GM18498 (cell line): Measurements from ENCODE around the gene PADI1.

ENCODE experiments used
- ATAC-seq: cut with Tn5 transposase; IDR thresholded peaks from one replicate; pipeline ENCODE4 v1.9.1; 2021; ENCODE audit warnings: mild to moderate bottlenecking, moderate library complexity; ENCODE audit not compliant: unreplicated experiment

The PADI1 gene

DNA sequence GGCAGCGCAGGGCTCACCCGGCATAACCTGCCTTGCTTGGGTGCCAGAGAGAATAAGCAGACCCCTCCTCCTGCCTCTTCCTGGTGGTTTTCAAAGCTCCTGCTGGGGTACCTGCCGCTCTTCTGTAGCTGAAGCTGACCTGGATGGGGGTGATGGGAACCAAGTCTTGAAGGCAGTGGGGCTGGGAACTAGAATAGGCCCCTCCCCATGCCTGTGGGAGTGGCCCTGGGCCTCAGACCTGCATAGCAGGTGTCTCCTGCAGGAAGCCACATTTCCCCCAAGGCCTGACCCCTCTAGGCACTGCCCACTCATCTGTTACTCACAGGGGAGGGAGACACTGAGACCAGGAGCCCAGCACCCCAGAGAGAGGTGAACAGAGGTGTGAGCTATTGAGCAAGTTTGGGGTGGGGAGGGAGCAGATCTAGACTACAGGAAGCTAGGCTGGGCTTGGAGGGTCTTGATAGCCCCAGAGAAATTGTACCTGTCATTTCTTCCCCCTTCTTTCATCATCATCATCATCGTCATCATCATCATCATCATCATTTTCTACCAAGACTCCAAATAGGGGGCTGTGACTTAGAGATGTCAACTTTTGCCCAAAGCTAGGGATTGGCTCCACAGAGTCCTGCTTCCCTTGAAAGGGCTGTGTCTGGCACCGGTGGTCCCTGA is 10.1 kb downstream of the PADI1 start:
- ATAC-seq: no peak

DNA sequence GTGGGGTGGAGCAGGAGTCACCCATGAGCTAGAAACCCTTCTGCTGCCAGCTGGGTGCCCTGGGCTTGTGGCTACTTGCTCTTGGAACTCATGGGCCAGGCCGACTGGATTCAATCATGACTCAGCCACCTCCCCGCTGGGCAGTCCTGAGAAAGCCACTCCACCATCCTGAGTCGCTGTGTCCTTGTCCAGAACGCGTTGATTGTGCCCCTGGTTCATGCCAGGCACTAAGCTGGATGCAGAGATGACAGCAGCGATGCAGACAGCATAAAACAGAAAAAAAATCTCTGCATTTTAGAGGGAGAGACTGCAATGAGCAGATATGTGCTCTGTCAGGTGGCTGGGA is 10.6 kb downstream of the PADI1 start:
- ATAC-seq: no peak

DNA sequence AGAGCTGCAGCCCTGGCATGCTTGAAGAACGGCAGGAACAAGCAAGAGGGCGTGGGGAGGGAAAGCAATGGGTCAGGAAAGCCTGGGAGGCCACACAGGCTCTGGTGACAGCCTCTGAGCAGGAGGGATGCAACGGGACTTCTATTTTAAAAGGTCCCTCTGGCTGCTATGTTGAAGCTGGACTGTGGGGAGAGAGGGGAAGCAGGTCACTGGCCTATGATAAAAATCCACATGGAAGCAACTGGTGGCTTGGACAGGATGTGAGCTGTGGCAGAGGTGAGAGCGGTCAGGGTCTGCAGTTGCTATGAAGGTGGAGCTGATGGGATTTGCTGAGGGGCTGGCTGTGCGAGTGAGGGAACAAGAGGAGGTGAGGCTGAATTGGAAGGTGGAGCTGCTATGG is 11.2 kb downstream of the PADI1 start:
- ATAC-seq: no peak

DNA sequence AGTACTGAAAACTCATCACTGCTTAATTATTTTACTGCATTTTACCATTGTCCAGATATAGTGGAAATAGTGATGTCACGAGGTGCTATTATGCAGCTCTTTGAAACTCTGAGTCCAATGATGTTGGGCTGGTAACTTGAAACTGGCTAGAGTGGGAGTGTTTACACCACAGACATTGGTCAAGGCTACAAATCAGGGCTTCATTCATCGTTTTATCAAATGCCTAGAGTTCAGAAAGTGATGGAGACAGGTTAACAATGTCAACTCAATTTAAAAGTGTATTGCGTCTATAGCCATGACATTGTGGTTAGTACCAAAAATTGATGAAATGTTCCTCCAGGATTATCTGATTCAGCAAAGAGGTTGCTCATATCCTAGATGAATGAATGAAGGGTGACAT is 12.7 kb downstream of the PADI1 start:
- no peak for ATAC-seq

DNA sequence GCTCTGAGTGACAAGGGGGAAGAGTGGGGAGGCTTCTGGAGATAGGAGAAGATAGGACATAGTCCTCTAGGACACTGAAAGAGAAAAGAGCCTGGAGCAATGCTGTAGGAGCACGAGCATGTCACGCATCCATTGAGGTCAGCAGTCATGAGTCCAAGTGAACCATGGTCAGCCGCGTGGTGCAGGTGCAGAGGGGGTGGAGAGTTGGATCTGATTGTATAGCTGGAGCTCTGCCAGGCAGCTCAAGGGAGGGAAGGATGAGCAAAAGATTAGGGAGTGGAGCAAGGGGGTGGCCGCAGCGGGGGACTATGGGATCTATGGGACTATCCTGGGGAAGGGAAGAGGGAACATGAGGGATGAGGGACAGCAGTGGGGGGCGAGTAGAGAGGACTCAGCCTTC is 14.0 kb downstream of the PADI1 start:
- ATAC-seq: no peak

DNA sequence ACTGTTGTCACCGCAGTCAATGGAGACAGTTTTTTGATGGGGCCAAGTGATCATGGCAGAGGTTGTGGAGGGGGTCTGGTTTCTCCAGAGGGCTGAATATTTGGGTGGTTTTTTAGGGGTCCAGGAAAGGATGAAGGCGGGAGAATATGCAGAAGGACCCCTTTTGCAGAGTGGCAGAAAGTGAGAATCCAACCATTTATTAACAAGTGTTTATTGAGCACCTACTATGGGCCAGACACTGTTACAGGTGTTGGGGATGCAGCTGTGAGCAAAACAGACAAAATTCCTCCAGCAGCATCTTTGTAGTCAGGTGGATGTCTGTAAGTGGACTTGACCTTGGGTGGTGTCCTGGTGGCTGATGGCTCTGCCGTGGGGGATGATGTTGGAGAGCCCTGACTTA is 15.4 kb downstream of the PADI1 start:
- no peak for ATAC-seq

DNA sequence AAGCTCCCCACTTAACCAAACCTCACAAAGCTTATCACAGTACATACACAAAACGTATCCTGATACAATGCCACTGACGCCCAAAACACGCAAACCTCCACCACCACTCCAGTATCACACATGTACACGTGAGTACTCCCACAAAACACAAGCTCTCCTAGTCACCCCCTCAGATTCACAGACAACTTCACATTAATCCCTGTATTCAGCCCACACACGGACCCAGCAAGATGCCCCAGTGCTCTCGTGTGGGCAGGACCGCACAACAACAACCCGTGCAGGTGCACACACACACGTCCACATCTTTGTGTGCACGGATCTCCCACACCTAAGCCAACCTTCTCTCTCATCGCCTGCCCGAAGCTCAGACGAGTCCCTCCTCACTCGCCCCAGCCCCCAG is 17.6 kb downstream of the PADI1 start:
- no peak for ATAC-seq

DNA sequence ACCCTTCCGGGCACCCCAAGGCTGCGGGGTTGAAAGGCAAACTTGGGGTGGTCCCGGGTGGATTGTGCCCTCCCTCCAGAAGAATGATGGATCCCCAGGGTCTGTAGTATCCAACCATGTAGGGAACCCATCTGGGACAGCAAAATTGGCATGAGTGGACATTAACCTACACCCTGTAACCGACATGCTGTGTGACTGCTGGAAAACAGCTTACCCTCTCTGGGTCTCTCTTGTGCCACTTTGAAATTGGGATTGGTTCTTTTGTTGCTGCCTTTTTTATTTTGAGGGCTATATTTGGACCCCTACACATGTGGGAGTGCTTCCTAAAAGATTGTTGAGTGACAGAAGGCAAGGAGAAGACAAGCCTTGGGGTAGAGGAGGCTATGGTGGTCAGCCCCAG is 19.5 kb downstream of the PADI1 start:
- no peak for ATAC-seq

DNA sequence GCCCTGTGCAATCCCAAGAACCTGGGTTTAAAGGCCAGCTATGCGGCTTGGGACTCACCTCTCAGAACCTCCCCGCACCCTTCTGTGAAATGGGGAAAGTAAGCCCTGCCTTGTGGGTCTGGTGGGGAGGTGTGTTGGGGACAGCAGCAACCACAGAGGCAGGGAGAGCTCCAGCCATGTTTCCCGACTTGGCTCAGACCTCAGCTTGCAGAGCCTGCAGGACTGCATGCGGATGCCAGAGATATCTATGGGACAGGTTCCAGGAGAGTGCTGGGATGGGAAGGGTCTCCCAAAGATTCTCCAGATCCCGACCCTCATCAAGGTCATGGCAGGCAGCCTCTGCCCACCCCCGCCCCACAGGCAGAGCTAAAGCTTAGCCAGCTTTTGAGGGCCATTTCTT is 20.2 kb downstream of the PADI1 start:
- ATAC-seq: no peak

DNA sequence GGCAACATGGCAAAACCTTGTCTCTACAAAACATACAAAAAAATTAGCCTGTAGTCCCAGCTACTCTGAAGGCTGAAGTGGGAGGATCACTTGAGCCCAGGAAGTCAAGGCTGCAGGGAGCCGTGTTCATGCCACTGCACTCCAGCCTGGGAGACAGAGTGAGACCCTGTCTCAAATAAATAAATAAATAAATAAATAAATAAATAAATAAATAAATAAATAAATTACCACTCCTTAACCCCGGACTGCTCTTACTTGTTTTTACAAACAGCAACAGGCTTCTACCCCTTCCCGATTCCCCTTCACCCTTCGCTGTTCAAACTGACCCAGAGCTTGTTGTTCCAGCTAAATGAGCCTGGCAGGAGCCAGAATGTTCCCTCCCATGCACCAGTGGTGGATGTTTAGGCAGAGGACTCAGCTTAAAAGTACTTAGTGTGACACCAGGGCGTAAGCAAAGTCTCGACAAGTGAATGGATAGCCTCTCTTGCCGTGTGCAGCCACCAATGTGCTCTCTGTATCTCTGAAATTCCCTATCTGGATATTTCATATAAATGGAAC is 22.5 kb downstream of the PADI1 start:
- ATAC-seq: no peak

DNA sequence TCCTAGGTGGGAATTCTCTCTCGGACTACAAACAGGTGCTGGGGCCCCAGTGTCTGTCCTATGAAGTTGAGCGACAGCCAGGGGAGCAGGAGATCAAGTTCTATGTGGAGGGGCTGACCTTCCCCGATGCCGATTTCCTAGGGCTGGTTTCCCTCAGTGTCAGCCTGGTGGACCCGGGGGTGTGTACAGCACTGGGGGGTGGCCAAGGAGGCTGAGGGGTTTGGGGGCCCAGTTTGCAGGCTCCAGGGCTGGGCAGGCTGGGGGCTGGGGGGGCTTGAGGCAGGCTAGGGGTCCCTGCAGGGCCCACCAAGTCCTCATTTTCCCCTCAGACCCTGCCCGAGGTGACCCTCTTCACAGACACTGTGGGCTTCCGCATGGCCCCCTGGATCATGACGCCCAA is 23.7 kb downstream of the PADI1 start:
- ATAC-seq: no peak

DNA sequence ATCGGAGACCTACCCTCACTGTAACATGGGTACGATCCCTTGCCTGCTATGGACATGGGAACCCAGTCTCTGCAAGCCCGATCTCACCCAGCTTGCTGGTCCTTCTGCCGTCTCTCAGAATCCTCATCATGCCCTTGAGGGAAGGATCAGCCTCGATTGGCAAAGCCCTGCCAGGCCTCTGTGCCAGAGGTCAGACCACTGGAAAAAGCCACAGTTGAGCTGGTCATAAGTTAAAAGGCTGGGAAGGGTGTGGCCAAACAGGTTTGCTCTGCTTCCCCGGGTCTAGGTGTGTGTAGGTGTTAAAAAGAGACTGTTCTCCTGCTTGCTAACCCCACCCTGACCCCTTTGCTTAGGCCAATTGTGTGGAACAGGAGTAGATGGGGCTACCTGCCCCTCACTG is 24.5 kb downstream of the PADI1 start:
- ATAC-seq: no peak

DNA sequence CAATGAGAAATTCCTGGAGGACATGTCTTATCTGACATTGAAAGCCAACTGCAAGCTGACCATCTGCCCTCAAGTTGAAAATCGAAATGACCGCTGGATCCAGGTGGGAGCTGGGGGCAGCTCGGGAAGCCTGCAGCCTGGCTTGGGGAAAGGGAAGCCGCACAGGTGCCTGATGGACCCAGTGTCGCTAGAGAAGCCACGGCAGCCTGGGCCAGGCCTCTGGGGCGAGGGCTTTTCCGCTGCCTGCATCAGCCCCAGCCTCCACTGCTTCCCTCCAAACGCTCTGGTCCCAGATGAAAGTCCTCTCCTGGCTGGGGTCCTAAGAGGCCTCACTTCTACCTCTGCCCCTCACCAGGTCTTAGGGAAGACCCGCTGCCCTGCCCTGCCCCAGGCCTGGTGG is 25.2 kb downstream of the PADI1 start:
- no peak for ATAC-seq

DNA sequence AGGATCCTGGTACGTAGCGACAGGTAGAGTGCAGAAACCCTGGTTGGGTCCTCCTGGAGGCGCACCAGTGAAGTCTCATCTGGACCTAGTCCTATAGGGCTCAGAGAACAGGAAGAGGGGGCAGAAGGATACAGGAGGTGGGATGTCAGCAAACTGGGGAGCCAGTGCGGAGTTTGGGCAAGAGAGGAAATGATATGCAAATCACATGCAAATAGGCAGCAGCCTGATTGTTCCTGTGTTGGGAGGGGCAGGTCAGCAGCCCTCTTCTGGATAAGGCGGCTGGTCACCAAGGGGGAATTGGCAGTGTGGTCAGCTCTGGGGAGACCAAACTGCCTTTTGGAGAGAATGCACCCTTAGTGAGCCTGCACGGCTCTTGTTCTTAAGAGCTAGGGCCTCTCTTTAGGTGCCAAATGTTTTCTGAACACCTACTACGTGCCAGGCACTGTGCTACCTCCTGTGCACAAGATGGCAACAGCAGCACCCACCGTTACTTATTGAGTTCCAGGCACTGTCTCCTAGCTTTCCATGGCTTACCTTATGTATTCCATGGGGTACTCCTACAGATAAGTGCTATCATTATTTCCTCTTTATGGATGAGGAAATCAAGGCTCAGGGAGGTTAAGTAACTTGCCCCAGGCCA is 25.9 kb downstream of the PADI1 start:
- ATAC-seq: no peak

DNA sequence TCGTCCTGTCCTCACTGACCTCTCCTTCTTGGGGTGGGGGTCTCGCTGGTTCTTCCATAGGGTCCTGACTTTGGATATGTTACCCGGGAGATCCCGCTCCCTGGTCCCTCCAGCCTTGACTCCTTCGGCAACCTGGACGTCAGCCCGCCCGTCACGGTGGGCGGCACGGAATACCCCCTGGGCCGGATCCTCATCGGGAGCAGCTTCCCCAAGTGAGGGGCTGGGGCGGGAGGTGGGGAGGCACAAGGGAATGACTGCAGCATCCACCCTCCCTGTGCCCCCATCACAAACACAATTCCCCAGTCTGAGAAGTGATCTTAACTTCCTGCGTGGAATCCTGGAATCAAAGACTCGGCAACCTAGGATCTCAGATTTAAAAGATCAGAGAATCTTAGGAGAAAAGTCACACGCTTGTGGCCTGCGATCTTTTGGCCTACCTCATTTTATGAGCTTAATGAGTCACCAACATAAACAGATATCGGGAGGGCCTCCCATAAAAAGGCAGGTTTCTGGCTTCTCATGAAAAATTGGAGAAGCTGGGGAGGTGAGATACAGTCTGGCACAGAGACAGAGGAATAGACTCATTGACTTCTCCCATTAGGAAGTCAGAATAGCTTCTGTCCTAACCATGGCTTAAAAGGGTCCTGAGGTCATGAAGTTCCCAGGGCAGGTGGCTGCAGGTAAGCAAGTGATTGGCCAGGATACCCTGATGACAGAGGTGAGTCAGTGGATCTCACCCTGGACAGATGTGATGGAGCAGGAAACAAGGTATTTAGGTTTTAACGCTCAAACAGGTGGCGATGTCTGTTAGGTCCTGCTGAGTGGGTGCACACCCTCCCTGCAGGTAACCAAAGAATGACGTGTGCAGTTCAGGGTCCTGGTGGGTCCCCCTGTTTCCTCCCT is 28.1 kb downstream of the PADI1 start:
- no peak for ATAC-seq

DNA sequence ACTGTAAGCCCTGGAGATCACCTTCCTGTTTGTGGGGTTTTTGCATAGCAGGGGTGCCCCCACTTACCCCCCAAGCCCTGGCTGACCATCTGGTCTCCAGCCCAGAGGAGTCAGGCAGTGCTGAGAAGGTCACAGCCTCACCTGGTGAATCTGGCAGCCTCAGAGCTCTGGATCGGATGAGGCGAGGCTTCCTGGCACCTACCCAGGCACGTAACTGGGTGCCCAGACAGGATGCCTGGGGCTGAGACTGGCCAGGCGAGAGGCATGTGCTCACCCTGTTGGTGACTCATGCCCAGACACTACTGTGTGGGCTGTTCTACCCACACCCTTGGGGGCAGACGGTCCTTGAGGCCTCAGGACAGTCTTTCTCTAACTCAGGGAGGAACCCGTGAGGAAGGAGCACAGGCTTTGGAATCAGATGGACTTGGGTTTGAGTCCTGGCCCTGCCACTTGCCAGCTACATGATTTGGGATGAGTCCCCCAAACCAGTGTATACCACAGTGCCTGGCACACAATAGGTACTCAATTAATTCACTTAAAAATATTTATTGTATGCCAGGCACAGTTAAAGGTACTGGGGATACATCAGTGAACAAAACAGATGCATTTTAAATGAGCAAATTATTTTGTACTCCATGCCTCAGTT is 28.9 kb downstream of the PADI1 start:
- no peak for ATAC-seq

DNA sequence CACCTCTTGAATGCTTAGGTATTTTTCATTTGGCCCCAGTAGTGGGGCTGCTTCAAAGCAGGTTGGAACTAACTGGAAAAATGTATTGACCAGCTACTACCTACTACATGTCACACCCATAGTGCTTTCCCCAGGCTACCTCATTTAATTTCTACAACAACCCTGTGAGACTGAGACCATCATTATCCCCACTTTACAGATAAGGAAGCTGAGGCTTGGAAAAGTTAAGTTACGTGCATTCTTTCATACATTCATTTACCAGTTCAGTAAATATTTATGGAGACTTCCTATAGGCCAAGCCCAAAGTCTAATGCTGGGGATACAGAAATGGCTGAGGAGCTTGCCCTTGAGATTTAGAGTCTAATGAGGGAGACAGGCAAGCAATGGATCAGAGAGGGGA is 29.5 kb downstream of the PADI1 start:
- no peak for ATAC-seq

DNA sequence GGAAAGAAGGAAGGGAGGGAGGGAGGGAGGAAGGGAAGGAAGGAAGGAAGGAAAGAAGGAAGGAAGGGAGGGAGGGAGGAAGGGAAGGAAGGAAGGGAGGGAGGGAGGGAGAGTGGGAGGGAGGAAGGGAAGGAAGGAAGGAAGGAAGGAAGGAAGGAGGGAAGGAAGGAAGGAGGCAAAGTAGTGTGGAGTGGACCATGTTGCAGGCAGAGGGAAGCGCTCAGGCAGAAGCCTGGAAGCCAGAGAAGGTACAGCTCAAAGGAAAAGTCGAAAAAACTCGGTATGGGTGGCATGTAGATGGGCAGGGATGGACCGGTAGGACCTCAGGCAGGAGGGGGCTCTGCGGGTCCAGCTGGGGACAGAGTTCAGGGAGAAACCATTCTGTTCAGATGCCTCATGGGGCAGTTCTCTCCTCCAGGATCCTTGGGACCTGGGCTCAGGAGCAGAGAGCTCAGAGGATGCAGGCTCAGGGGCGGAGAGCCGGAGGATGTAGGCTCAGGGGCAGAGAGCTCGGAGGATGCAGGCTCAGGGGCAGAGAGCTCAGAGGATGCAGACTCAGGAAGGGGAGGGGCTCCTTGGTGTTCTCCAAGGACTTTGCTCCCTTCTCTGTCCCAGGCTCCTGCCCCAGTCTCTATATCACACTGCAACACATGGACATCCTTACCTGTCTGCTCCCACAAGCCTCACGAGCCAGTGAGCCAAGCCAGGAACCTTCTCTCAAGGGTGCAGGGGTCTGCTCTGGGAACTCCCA is 30.4 kb downstream of the PADI1 start:
- no peak for ATAC-seq

DNA sequence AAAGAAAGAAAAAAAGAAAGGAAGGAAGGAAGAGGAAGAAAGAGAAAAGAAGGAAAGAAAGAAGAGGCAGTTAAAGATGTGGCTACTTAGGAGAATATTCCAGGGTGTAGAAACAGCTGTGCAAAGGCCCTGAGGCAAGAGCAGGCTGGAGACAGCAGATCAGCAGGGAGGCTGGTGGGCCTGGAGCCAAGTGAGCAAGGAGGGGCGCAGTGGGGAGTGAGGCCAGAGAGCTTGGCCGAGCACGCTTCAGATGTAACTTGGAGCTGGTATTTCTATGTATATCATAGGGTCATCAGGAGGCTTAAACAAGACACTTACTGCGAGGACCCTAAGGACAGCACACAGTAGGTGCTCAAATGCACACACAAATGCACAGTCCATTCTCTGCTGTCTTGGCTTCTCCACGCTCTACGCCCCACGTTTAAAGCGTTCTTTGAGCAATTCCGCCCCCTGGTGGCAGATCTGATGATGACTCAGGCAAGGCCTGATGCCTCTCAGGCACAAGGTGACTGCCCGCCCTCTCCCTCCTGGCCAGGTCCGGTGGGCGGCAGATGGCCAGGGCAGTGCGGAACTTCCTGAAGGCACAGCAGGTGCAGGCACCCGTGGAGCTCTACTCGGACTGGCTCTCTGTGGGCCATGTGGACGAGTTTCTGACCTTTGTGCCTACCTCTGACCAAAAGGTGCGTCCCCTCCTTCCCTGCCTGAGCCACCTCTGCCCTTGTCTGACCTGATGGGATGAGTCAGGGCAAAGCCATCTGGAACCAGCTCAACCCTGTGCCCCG is 32.0 kb downstream of the PADI1 start:
- no peak for ATAC-seq

DNA sequence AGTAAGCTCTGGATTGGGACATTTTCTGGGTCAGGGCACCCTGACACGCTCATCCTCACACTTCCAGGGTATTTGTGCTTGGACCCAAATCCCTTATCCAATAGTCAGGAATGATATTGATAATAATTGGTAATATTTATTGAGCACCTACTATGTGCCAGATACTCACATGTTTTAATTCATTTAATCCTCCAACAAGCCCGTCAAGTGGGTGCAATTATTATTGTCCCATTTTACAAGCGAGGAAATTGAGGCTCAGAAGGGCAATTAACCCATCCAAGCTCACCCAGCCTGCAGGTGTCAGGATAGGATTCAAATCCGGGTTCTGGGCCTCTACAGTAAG is 32.6 kb downstream of the PADI1 start:
- ATAC-seq: no peak
